Uterus (tissue), 4 donors: ENCODE measurements around the gene UBE2E3. TPM values are rescaled to one million over a fixed set of nuclear protein-coding genes. Genes with fewer than 3 reads are reported as not detected.
"Not testable (repeated sequence)": the region's sequence is repeated elsewhere in the genome, so short reads cannot be mapped to it uniquely, and the experiment has no call there.

Source experiments
- DNase-seq, 2 donors: peaks; one replicate each; pipeline ENCODE4 v3.0.0-alpha.2; 2019 to 2020
- H3K27ac ChIP-seq, 2 donors: fragments of 200-600 bp; sonication (generic); 1 replicate in 1 of 2; 2 replicates in 1 of 2; pipeline ENCODE4 v1.5.1; 2016 to 2018
- H3K27me3 ChIP-seq, 2 donors: fragments of 200-600 bp; sonication (generic); one replicate each; pipeline ENCODE4 v1.5.1; 2018 to 2019; ENCODE audit warnings: control low read depth in 1 of 2
- H3K36me3 ChIP-seq, 2 donors: fragments of 200-600 bp; sonication (generic); one replicate each; pipeline ENCODE4 v1.5.1; 2019; ENCODE audit warnings: control low read depth in 1 of 2
- H3K4me1 ChIP-seq, 2 donors: fragments of 200-600 bp; sonication (generic); one replicate each; pipeline ENCODE4 v1.5.1; 2018 to 2019; ENCODE audit warnings: control low read depth in 1 of 2
- H3K4me3 ChIP-seq, 2 donors: fragments of 200-600 bp; sonication (generic); 1 replicate in 1 of 2; 2 replicates in 1 of 2; pipeline ENCODE4 v1.5.1; 2018 to 2019; ENCODE audit warnings: mild to moderate bottlenecking in 1 of 2
- H3K9me3 ChIP-seq, 2 donors: fragments of 200-600 bp; sonication (generic); one replicate each; pipeline ENCODE4 v1.5.1; 2019; ENCODE audit warnings: control low read depth in 1 of 2
- POLR2A ChIP-seq, 2 donors: fragments of 450-650 bp; IDR thresholded peaks; one replicate each; pipeline ENCODE4 v1.6.1; 2016; ENCODE audit warnings: antibody characterized with exemption in 2 of 2, mild to moderate bottlenecking in 1 of 2, moderate library complexity in 1 of 2
- intact Hi-C: fragments of 100-400 bp; cut with DNase I; formaldehyde crosslinking; loops from one replicate; pipeline ENCODE4 v1.15.1; 2023; ENCODE audit warnings: low total_unique reads
- total RNA-seq, 4 donors: library from RNA; depleted of rRNA in 3 of 4; stranded (reverse); fragments of >200 nt in 3 of 4; gene quantifications; one replicate each; pipeline versions ENCODE4 v1.1.0 to v1.2.4, GENCODE V29; 2014 to 2023
- TF ChIP-seq, protein P1 (sequence below), 4 experiments: fragments of 200-600 bp in 2 of 4; fragments of 450-650 bp in 2 of 4; sonication (generic) in 2 of 4; IDR thresholded peaks; one replicate each; pipeline ENCODE4 v1.5.1; 2016 to 2019; ENCODE audit warnings: antibody characterized with exemption in 4 of 4, mild to moderate bottlenecking in 2 of 4, moderate library complexity in 1 of 4
- donor health status: DM: yes; HTN: yes; CAD: no.

Gene UBE2E3
- total RNA-seq, 4 donors from 2014 or later = 29.2 to 200 (median 44.9) TPM

GRCh38 chr2:181036848-181037603 is 56.6 kb downstream of the UBE2E3 start:
- Histone ChIP-seq H3K4me3 (no peak overlapping the region), H3K9me3 (no peaks in the 10 kb centered on the region), H3K27me3 (no peaks in the 10 kb centered on the region), H3K27ac (no peak overlapping the region), H3K36me3 (no peaks in the 10 kb centered on the region), H3K4me1 (no peaks in the 10 kb centered on the region)
- TF ChIP-seq, protein P1, sequence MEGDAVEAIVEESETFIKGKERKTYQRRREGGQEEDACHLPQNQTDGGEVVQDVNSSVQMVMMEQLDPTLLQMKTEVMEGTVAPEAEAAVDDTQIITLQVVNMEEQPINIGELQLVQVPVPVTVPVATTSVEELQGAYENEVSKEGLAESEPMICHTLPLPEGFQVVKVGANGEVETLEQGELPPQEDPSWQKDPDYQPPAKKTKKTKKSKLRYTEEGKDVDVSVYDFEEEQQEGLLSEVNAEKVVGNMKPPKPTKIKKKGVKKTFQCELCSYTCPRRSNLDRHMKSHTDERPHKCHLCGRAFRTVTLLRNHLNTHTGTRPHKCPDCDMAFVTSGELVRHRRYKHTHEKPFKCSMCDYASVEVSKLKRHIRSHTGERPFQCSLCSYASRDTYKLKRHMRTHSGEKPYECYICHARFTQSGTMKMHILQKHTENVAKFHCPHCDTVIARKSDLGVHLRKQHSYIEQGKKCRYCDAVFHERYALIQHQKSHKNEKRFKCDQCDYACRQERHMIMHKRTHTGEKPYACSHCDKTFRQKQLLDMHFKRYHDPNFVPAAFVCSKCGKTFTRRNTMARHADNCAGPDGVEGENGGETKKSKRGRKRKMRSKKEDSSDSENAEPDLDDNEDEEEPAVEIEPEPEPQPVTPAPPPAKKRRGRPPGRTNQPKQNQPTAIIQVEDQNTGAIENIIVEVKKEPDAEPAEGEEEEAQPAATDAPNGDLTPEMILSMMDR (IDR thresholded peaks at IDR 0.05) = no peak
- TF ChIP-seq POLR2A (IDR thresholded peaks at IDR 0.05) = no peak
- DNase-seq = no peak
- intact Hi-C loops = no loop called here

DNA sequence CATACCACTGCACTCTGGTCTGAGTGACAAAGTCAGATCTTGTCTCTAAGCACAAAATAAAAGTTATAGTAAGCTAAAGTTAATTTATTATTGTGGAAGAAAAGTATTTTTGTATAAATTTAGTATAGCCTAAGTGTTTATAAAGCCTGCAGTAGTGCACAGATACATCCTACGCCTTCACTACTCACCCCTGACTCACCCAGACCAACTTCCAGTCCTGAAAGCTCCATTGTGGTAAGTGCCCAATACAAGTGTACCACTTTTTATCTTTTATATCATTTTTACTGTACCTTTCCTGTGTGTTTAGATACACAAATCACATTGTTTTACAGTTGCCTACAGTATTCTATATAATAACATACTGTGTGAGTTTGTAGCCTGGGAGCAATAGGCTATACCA is 57.5 kb downstream of the UBE2E3 start:
- intact Hi-C loops = no loop called here
- H3K27me3 ChIP-seq = no peaks in the 10 kb centered on the region

DNA sequence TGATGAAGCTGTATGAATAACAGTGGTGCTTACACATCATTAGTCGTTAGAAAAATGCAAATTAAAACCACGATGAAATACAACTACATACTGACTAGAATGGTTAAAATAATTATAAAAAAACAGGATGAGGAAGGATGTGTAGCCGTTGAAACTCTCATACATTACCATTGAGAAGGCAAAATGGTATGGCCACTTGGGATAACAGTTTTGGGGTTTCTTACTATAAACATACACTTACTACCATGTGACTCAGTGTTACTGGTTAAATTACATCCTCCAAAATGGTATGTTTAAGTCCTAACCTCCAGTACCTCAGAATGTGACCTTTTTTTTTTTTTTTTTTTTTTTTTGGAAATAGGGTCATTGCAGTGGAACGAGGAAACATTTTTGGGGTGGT is 58.4 kb downstream of the UBE2E3 start:
- Histone ChIP-seq H3K9me3 (no peaks in the 10 kb centered on the region), H3K4me3 (no peak overlapping the region), H3K27me3 (no peaks in the 10 kb centered on the region), H3K4me1 (no peaks in the 10 kb centered on the region), H3K27ac (no peak overlapping the region), H3K36me3 (no peaks in the 10 kb centered on the region)
- intact Hi-C loops = no loop called here
- no peak for TF ChIP-seq POLR2A (IDR thresholded peaks at IDR 0.05)
- TF ChIP-seq, protein P1 (IDR thresholded peaks at IDR 0.05) = no peak
- DNase-seq = no peak

More for the DNA sequence above, 57.5 kb downstream of the UBE2E3 start:
- Histone ChIP-seq H3K4me1 (no peaks in the 10 kb centered on the region), H3K9me3 (no peaks in the 10 kb centered on the region), H3K27ac (no peak overlapping the region), H3K4me3 (no peak overlapping the region), H3K36me3 (no peaks in the 10 kb centered on the region)
- TF ChIP-seq, protein P1 (IDR thresholded peaks at IDR 0.05) = no peak
- no peak for TF ChIP-seq POLR2A (IDR thresholded peaks at IDR 0.05)
- DNase-seq = no peak

DNA sequence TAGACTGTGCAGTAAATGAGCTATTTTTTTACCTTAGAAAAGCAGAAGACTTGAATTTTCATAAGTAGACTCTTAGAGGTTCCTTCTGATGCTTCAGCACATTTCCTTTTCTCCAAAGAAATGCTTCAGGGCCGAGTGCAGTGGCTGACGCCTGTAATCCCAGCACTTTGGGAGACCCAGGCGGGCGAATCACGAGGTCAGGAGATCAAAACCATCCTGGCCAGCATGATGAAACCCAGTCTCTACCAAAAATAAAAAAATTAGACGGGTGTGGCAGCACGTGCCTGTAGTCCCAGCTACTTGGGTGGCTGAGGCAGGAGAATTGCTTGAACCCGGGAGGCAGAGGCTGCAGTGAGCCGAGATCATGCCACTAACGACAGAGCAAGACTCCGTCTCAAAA is 60.4 kb downstream of the UBE2E3 start:
- H3K4me3 ChIP-seq, H3K27me3 ChIP-seq, H3K36me3 ChIP-seq, H3K9me3 ChIP-seq, DNase-seq, H3K4me1 ChIP-seq, intact Hi-C loops, H3K27ac ChIP-seq: not testable (repeated sequence)

DNA sequence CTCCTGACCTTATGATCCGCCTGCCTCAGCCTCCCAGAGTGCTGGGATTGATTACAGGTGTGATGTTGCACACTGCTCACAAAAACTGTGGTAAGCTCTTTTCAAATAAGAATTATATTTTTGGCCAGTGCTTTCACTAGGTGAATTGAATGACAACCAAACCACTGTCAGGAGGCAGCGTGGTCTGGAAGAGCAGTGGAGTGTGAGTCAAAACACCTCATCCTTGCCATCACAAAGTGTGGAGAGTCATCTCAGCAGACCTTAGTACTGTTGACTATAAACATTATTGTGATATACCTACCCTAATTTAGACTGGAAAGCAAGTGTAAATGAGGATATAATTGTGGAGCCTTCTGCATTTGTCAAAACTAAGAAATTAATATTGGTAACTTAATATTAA is 61.3 kb downstream of the UBE2E3 start:
- H3K4me3 ChIP-seq = no peak overlapping the region
- intact Hi-C loops = no loop called here
- H3K27me3 ChIP-seq = no peaks in the 10 kb centered on the region
- no peaks in the 10 kb centered on the region for H3K4me1 ChIP-seq
- TF ChIP-seq, protein P1 (IDR thresholded peaks at IDR 0.05) = no peak
- no peak for TF ChIP-seq POLR2A (IDR thresholded peaks at IDR 0.05)
- no peak overlapping the region for H3K27ac ChIP-seq
- H3K9me3 ChIP-seq = no peaks in the 10 kb centered on the region
- no peak for DNase-seq
- no peaks in the 10 kb centered on the region for H3K36me3 ChIP-seq
